ENCODE results near the gene CDHR4. TPM values are rescaled to one million over a fixed set of nuclear protein-coding genes. Genes with fewer than 3 reads are reported as not detected.

The CDHR4 gene
- total RNA-seq, 1 experiment from 2014 or later: not detected

GRCh38 chr3:49788056-49788455 is 11.6 kb downstream of the CDHR4 start:
- Histone ChIP-seq H3K4ac (ENCODE audit: low read depth, low read length) (no peak overlapping the region), H3K4me1 (ENCODE audit: insufficient read depth, low read length) (no peaks in the 10 kb centered on the region), H2AK5ac (ENCODE audit: insufficient read length, low read length) (no peak overlapping the region), H4K5ac (ENCODE audit: insufficient read length, low read depth, low read length) (no peak overlapping the region), H3K27ac (ENCODE audit: insufficient read length, low read depth, low read length) (no peak overlapping the region), H3K9ac (ENCODE audit: extremely low read depth, insufficient read length, low read length) (no peak overlapping the region), H2BK15ac (ENCODE audit: low read depth, low read length) (no peak overlapping the region), H2BK20ac (ENCODE audit: low read depth, low read length, poor library complexity, severe bottlenecking) (no peak overlapping the region), H3K56ac (ENCODE audit: insufficient read length, low read depth, low read length) (no peak overlapping the region), H3T11ph (ENCODE audit: low read length) (no peak overlapping the region), H2BK5ac (ENCODE audit: insufficient read length, low read length) (no peak overlapping the region), H2BK120ac (ENCODE audit: low read depth, low read length, poor library complexity, severe bottlenecking) (no peak overlapping the region), H3K4me2 (ENCODE audit: insufficient read depth, insufficient read length, low read length) (no peak overlapping the region), H3K79me2 (ENCODE audit: insufficient read depth, low read length) (peaks cover 2% of the 10 kb centered on the region; the same call in 1 of the 2 replicates), H3K23ac (ENCODE audit: insufficient read length, low read depth, low read length) (no peak overlapping the region), H3K18ac (ENCODE audit: insufficient read length, low read depth, low read length) (no peak overlapping the region), H3K23me2 (ENCODE audit: insufficient read length, low read depth, low read length, poor library complexity, severe bottlenecking) (peaks cover 5% of the 10 kb centered on the region), H4K20me1 (ENCODE audit: control insufficient read depth, insufficient read depth, insufficient read length) (no peaks in the 10 kb centered on the region), H3K27me3 (ENCODE audit: insufficient read depth, low read length) (no peaks in the 10 kb centered on the region; the same call in 1 of the 2 replicates), H3K14ac (ENCODE audit: insufficient read depth, low read length) (no peak overlapping the region), H4K8ac (replicated peaks; ENCODE audit: insufficient read length, low read depth, low read length) (no peak overlapping the region), H3K79me1 (ENCODE audit: insufficient read depth, low read depth, low read length, poor library complexity, severe bottlenecking) (peaks cover 4% of the 10 kb centered on the region), H4K91ac (ENCODE audit: insufficient read length, low read depth, low read length) (no peak overlapping the region), H2AFZ (ENCODE audit: low read length) (no peak overlapping the region), H3K9me3 (ENCODE audit: control insufficient read depth, low read depth, low read length) (no peaks in the 10 kb centered on the region), H2BK12ac (ENCODE audit: insufficient read length, low read depth, low read length) (no peak overlapping the region)
- Mint-ChIP-seq H3K27me3 (ENCODE audit: low read depth) (no peaks in the 10 kb centered on the region; the same call in 1 of the 2 replicates), H3K36me3 (ENCODE audit: insufficient read depth in 1 of 3, low read depth in 3 of 3) (peaks cover 10 to 21% (median 18%) of the 10 kb centered on the region in 3 experiments), H3K4me3 (no peak overlapping the region), H3K4me1 (peaks cover 15 to 23% of the 10 kb centered on the region in 2 experiments), H3K27ac (no peak overlapping the region), H3K9me3 (no peaks in the 10 kb centered on the region; a peak in 1 of 5 replicates)
- no CpG with 5 or more reads among the region's 2 CpGs for WGBS (ENCODE audit: extremely low coverage, insufficient read length, low lambda C conversion rate)
- DNase-seq: no peak
- no peak for TF ChIP-seq CTCF (conservative IDR thresholded peaks at IDR 0.05)

Data from H9 (cell line).